Thyroid gland (tissue), 4 donors: ENCODE data around the gene PLEKHA7. TPM values are rescaled to one million over a fixed set of nuclear protein-coding genes. Genes with fewer than 3 reads are reported as not detected.
A peak's percentile ranks its signal among the peaks of the same experiment; 100 is the strongest.

Source experiments
- DNase-seq, 2 donors: peaks; one replicate each; pipeline ENCODE4 v3.0.0-alpha.2; 2019
- H3K27ac ChIP-seq, 3 donors: fragments of 200-600 bp; sonication (generic); 1 replicate in 2 of 3; 2 replicates in 1 of 3; pipeline ENCODE4 v1.5.1; 2016 to 2019; ENCODE audit warnings: mild to moderate bottlenecking in 1 of 3, moderate library complexity in 1 of 3
- H3K27me3 ChIP-seq: fragments of 200-600 bp; sonication (generic); one replicate; pipeline ENCODE4 v1.5.1; 2019
- H3K36me3 ChIP-seq, 2 donors: fragments of 200-600 bp; sonication (generic); one replicate each; pipeline ENCODE4 v1.5.1; 2016 to 2019
- H3K4me1 ChIP-seq, 2 donors: fragments of 200-600 bp; sonication (generic); one replicate each; pipeline ENCODE4 v1.5.1; 2017 to 2019
- H3K4me3 ChIP-seq, 3 donors: fragments of 200-600 bp; sonication (generic); replicated peaks in 1 of 3; 1 replicate in 2 of 3; 2 replicates in 1 of 3; pipeline ENCODE4 v1.5.1; 2016; ENCODE audit warnings: mild to moderate bottlenecking in 1 of 3
- H3K9me3 ChIP-seq: fragments of 200-600 bp; sonication (generic); one replicate; pipeline ENCODE4 v1.5.1; 2017
- POLR2A ChIP-seq, 2 donors: fragments of 450-650 bp; IDR thresholded peaks; one replicate each; pipeline ENCODE4 v1.6.1; 2017; ENCODE audit warnings: antibody characterized with exemption in 2 of 2, mild to moderate bottlenecking in 2 of 2, moderate library complexity in 1 of 2
- WGBS, 2 donors: methylation state at CpG; one replicate each; pipeline ENCODE4 v1.1.5; 2017; 5-methylcytosine and 5-hydroxymethylcytosine counted together
- intact Hi-C: fragments of 100-400 bp; cut with DNase I; formaldehyde crosslinking; loops from one replicate; pipeline ENCODE4 v1.15.1; 2023
- total RNA-seq, 4 donors: library from RNA; depleted of rRNA; stranded (reverse); fragments of >200 nt; gene quantifications; one replicate each; pipeline ENCODE4 v1.2.3, GENCODE V29; 2016
- TF ChIP-seq, protein P1 (sequence below), 6 experiments: fragments of 200-600 bp in 3 of 6; fragments of 450-650 bp in 3 of 6; sonication (generic) in 3 of 6; IDR thresholded peaks; one replicate each; pipeline ENCODE4 v1.5.1; 2016 to 2019; ENCODE audit warnings: antibody characterized with exemption in 6 of 6, mild to moderate bottlenecking in 2 of 6, inconsistent platforms in 1 of 6, moderate library complexity in 1 of 6

Gene PLEKHA7
- total RNA-seq, 4 donors from 2014 or later, result 22.5 to 29.0 (median 23.4) TPM

- no peak for DNase-seq
- Histone ChIP-seq H3K27me3 (no peaks in the 10 kb centered on the region), H3K9me3 (no peaks in the 10 kb centered on the region), H3K4me1 (peaks cover 6 to 15% of the 10 kb centered on the region in 2 donors), H3K27ac (no peak overlapping the region), H3K4me3 (no peak overlapping the region), H3K36me3 (no peaks in the 10 kb centered on the region)
- TF ChIP-seq, protein P1, sequence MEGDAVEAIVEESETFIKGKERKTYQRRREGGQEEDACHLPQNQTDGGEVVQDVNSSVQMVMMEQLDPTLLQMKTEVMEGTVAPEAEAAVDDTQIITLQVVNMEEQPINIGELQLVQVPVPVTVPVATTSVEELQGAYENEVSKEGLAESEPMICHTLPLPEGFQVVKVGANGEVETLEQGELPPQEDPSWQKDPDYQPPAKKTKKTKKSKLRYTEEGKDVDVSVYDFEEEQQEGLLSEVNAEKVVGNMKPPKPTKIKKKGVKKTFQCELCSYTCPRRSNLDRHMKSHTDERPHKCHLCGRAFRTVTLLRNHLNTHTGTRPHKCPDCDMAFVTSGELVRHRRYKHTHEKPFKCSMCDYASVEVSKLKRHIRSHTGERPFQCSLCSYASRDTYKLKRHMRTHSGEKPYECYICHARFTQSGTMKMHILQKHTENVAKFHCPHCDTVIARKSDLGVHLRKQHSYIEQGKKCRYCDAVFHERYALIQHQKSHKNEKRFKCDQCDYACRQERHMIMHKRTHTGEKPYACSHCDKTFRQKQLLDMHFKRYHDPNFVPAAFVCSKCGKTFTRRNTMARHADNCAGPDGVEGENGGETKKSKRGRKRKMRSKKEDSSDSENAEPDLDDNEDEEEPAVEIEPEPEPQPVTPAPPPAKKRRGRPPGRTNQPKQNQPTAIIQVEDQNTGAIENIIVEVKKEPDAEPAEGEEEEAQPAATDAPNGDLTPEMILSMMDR (IDR thresholded peaks at IDR 0.05), result no peak
- TF ChIP-seq POLR2A (IDR thresholded peaks at IDR 0.05), result no peak
- 73 to 79% methylated on average over 5 of the region's 5 CpGs for WGBS, 2 donors
- intact Hi-C loops, result loop anchor here (10.0 kb wide), 1 partner anchor 73 kb away; the partner anchor contains the start of gene PLEKHA7
These were observed 72.3 kb downstream of the PLEKHA7 start for GRCh38 chr11:16941935-16942334.

GRCh38 chr11:16938061-16938460, 76.2 kb downstream of the PLEKHA7 start:
- Histone ChIP-seq H3K4me1 (peaks cover 11 to 32% of the 10 kb centered on the region in 2 donors), H3K4me3 (no peak overlapping the region), H3K27me3 (no peaks in the 10 kb centered on the region), H3K36me3 (no peaks in the 10 kb centered on the region), H3K9me3 (no peaks in the 10 kb centered on the region), H3K27ac (no peak overlapping the region)
- intact Hi-C loops, result loop anchor here (10.0 kb wide), 1 partner anchor 153 kb away; no protein-coding TSS in a partner anchor
- TF ChIP-seq, protein P1 (IDR thresholded peaks at IDR 0.05), result no peak
- TF ChIP-seq POLR2A (IDR thresholded peaks at IDR 0.05), result no peak
- DNase-seq, result no peak
- WGBS, 2 donors, result 81 to 82% methylated on average over 3 of the region's 3 CpGs

DNA sequence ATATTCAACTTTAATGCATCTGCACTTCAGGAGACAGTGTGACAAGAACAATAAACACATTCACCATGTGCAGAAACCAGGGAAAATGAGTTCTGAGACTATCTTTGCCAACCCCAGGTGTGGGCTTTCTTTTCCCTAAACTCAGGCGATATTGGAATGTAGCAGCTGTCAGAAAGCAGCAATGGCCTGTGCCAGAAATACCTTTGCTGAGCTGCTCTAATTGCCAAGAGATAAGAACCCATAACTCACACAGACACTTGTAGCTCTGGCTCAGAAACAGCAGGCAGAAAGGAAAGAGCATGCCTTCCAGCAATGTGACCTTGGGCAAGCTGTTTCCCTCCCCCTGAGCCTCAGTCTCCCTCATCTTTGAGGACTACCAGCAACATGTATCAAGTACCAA, 77.6 kb downstream of the PLEKHA7 start:
- no peak overlapping the region for H3K4me3 ChIP-seq
- WGBS, 2 donors, result 17% methylated on average over 1 of the region's 1 CpG
- H3K4me1 ChIP-seq, result peaks cover 16 to 38% of the 10 kb centered on the region in 2 donors
- H3K27me3 ChIP-seq, result no peaks in the 10 kb centered on the region
- peak; percentile 37 to 50 for DNase-seq
- H3K36me3 ChIP-seq, result no peaks in the 10 kb centered on the region
- H3K27ac ChIP-seq, result peak overlapping the region; percentile 16 to 64 (median 51)
- H3K9me3 ChIP-seq, result no peaks in the 10 kb centered on the region
- TF ChIP-seq, protein P1 (IDR thresholded peaks at IDR 0.05), result no peak
- no peak for TF ChIP-seq POLR2A (IDR thresholded peaks at IDR 0.05)
- intact Hi-C loops, result loop anchor here (10.0 kb wide), 1 partner anchor 152 kb away; no protein-coding TSS in a partner anchor

- intact Hi-C loops, result loop anchor here (10.0 kb wide), 1 partner anchor 151 kb away; no protein-coding TSS in a partner anchor
- Histone ChIP-seq H3K9me3 (no peaks in the 10 kb centered on the region), H3K27ac (peak overlapping the region in 1 of 3 donors; percentile 64), H3K4me1 (peaks cover 16 to 38% of the 10 kb centered on the region in 2 donors), H3K4me3 (no peak overlapping the region), H3K27me3 (no peaks in the 10 kb centered on the region), H3K36me3 (no peaks in the 10 kb centered on the region)
- WGBS, 2 donors, result 48 to 55% methylated on average over 6 of the region's 6 CpGs
- peak in 1 of 2 donors; percentile 39 for DNase-seq
- TF ChIP-seq POLR2A (IDR thresholded peaks at IDR 0.05), result no peak
- TF ChIP-seq, protein P1 (IDR thresholded peaks at IDR 0.05), result peak in 5 of 6 experiments; percentile 13 to 69 (median 62)
These were observed 78.5 kb downstream of the PLEKHA7 start for GRCh38 chr11:16935518-16936302.
